Tibial artery (tissue), 4 donors: ENCODE data around the gene GPR45.

ENCODE experiments used
- DNase-seq, 2 donors: peaks; one replicate each; pipeline ENCODE4 v3.0.0-alpha.2; 2019
- H3K27ac ChIP-seq, 2 donors: fragments of 200-600 bp; sonication (generic) in 1 of 2; 1 replicate in 1 of 2; 2 replicates in 1 of 2; pipeline ENCODE4 v1.5.1; 2018 to 2019; ENCODE audit warnings: mild to moderate bottlenecking in 1 of 2
- H3K27me3 ChIP-seq, 2 donors: fragments of 200-600 bp; sonication (generic) in 1 of 2; one replicate each; pipeline versions ENCODE4 v1.5.1 to v1.6.0; 2016 to 2019
- H3K36me3 ChIP-seq, 3 donors: fragments of 200-600 bp; sonication (generic) in 2 of 3; one replicate each; pipeline ENCODE4 v1.5.1; 2016 to 2019; ENCODE audit warnings: mild to moderate bottlenecking in 2 of 3
- H3K4me1 ChIP-seq, 4 donors: fragments of 200-600 bp; sonication (generic) in 2 of 4; 1 replicate in 3 of 4; 2 replicates in 1 of 4; pipeline ENCODE4 v1.5.1; 2016 to 2019
- H3K4me3 ChIP-seq, 2 donors: fragments of 200-600 bp; sonication (generic) in 1 of 2; 1 replicate in 1 of 2; 2 replicates in 1 of 2; pipeline ENCODE4 v1.5.1; 2018 to 2019; ENCODE audit warnings: mild to moderate bottlenecking in 2 of 2
- H3K9me3 ChIP-seq, 3 donors: fragments of 200-600 bp; sonication (generic) in 1 of 3; one replicate each; pipeline ENCODE4 v1.5.1; 2016 to 2019
- CTCF ChIP-seq, 2 experiments: fragments of 200-600 bp in 1 of 2; fragments of 450-650 bp in 1 of 2; IDR thresholded peaks; one replicate each; pipeline ENCODE4 v1.5.1; 2017 to 2019; ENCODE audit warnings: antibody characterized with exemption in 2 of 2, mild to moderate bottlenecking in 1 of 2, moderate library complexity in 1 of 2
- intact Hi-C: fragments of 100-400 bp; cut with DNase I; formaldehyde crosslinking; loops from one replicate; pipeline ENCODE4 v1.15.0; 2023; ENCODE audit warnings: low total_unique reads

The GPR45 gene

GRCh38 chr2:105262651-105263091, 21.1 kb downstream of the GPR45 start:
- intact Hi-C loops: no loop called here

GRCh38 chr2:105269426-105269825, 27.9 kb downstream of the GPR45 start:
- Histone ChIP-seq H3K27ac (no peak overlapping the region), H3K36me3 (peaks cover 66 to 93% (median 91%) of the 10 kb centered on the region in 3 donors), H3K27me3 (no peaks in the 10 kb centered on the region), H3K9me3 (no peaks in the 10 kb centered on the region), H3K4me3 (no peak overlapping the region), H3K4me1 (no peaks in the 10 kb centered on the region)
- no peak for TF ChIP-seq CTCF (IDR thresholded peaks at IDR 0.05)
- DNase-seq: no peak
- intact Hi-C loops: no loop called here

More at GRCh38 chr2:105262651-105263091, 21.1 kb downstream of the GPR45 start:
- Histone ChIP-seq H3K27me3 (no peaks in the 10 kb centered on the region), H3K36me3 (peaks cover 25 to 39% (median 26%) of the 10 kb centered on the region in 3 donors), H3K9me3 (no peaks in the 10 kb centered on the region), H3K27ac (no peak overlapping the region), H3K4me3 (no peak overlapping the region), H3K4me1 (no peaks in the 10 kb centered on the region)
- TF ChIP-seq CTCF (IDR thresholded peaks at IDR 0.05): no peak
- no peak for DNase-seq

- Histone ChIP-seq H3K4me1 (no peaks in the 10 kb centered on the region), H3K36me3 (peaks cover 84 to 100% (median 91%) of the 10 kb centered on the region in 3 donors), H3K27ac (no peak overlapping the region), H3K27me3 (no peaks in the 10 kb centered on the region), H3K9me3 (no peaks in the 10 kb centered on the region), H3K4me3 (no peak overlapping the region)
- TF ChIP-seq CTCF (IDR thresholded peaks at IDR 0.05): no peak
- DNase-seq: no peak
- intact Hi-C loops: no loop called here
These were observed 30.0 kb downstream of the GPR45 start for GRCh38 chr2:105271393-105272045.

- no peak overlapping the region for H3K27ac ChIP-seq
- intact Hi-C loops: no loop called here
- peaks cover 84 to 100% (median 84%) of the 10 kb centered on the region in 3 donors for H3K36me3 ChIP-seq
- no peaks in the 10 kb centered on the region for H3K27me3 ChIP-seq
- TF ChIP-seq CTCF (IDR thresholded peaks at IDR 0.05): no peak
- DNase-seq: no peak
- no peaks in the 10 kb centered on the region for H3K9me3 ChIP-seq
- no peak overlapping the region for H3K4me3 ChIP-seq
- no peaks in the 10 kb centered on the region for H3K4me1 ChIP-seq
These were observed 30.6 kb downstream of the GPR45 start for GRCh38 chr2:105272176-105272575.

- Histone ChIP-seq H3K4me1 (no peaks in the 10 kb centered on the region), H3K36me3 (peaks cover 73 to 100% (median 74%) of the 10 kb centered on the region in 3 donors), H3K9me3 (no peaks in the 10 kb centered on the region), H3K4me3 (no peak overlapping the region), H3K27me3 (no peaks in the 10 kb centered on the region), H3K27ac (no peak overlapping the region)
- intact Hi-C loops: no loop called here
- no peak for TF ChIP-seq CTCF (IDR thresholded peaks at IDR 0.05)
- DNase-seq: no peak
These were observed 32.5 kb downstream of the GPR45 start for GRCh38 chr2:105274046-105274445.
